NCI-H187 treated with DMSO at 0.1 percent for 48 hours (cell line): ENCODE results near the gene ZNF30.
"Not testable (repeated sequence)": the region's sequence is repeated elsewhere in the genome, so short reads cannot be mapped to it uniquely, and the experiment has no call there.

Source experiments
- DNase-seq: peaks from one replicate; lab custom pipeline; 2025; lab: John Stamatoyannopoulos, UW

ZNF30 gene

DNA sequence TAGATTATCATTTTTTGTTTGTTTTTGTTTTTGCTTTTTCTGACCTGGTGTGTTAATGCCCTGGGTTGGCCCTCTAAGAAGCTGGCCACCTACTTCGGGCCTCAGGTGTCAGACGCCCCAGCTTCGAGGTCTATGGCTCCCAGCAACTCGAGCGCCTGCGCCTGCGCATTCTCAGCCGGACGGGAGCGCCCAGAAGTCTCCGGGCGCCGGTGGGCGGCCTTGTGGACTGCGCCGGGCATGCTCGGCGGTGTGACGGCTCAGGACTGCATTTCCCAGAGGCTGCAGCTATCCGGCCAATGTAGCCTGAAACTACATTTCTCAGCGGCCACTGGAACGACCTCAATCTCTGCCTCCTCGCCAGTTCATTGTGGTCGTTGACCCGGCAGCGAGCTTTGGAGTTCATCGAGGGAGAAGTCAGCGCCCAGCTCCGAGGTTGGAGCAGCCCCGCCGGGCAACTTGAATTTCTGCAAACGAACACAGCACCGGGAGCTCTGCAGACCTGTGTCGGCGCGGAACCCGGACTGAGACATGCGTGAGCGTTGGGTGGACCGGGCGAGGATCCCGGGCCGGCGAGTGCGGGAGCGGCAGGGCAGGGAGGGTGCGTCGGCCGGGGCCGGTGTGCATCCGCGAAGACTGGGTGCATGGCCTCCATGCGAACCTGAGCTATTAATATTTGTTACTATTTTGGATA, at the start of gene ZNF30:
Gene ZNF30 (plus strand): TSS at position 219 of the 691 bp plus-strand sequence. CDS start 3,045 bp downstream, outside the sequence.
- no peak for DNase-seq

DNA sequence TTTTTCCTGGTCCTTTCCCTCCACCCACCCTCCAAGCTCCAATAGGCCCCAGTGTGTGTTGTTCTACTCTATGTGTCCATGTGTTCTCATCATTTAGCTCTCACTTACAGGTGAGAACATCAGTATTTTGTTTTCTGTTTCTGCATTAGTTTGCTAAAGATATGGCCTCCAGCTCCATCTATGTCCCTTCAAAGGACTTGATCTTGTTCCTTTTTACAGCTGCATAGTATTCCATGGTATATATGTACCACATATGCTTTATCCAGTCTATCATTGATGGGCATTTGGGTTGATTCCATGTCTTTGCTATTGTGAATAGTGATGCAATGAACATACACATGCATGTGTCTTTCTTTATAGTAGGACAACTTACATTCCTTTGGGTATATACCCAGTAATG, 47.1 kb upstream of the ZNF30 start:
- no peak for DNase-seq

DNA sequence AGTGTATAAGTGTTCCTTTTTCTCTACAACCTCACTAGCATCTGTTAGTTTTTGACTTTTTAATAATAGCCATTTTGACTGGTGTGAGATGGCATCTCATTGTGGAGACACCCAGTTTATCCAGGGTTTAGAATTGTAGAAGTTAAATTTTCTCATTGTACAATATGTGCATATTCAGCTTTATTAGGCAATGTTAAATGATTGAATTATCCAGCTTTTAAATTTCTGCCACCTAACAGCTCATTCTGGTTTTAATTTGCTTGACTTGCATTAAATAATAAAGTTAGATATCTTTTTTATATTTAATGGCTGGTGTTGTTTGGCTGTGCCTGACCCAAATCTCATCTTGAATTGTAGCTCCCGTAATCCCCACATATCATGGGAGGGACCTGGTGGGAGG, 46.7 kb upstream of the ZNF30 start:
- DNase-seq: no peak

DNA sequence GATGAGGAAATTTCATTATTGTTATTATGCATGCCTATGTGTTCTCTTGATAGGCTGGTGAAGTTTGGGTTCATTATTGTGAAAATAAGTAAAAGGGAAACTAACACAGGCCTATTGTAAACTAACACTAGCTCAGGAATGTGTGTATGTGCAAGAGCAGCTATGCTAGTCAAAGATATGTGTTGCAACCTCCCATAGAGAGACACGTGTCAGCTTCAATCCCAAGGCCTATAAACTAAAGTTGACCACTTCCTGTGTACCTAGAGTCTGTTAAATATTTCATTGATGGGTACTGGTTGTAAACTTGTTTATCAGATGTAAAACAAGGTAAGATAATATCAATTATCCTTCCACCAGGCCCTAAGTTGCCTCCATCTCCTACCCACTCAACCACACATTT, 44.7 kb upstream of the ZNF30 start:
- DNase-seq: no peak

DNA sequence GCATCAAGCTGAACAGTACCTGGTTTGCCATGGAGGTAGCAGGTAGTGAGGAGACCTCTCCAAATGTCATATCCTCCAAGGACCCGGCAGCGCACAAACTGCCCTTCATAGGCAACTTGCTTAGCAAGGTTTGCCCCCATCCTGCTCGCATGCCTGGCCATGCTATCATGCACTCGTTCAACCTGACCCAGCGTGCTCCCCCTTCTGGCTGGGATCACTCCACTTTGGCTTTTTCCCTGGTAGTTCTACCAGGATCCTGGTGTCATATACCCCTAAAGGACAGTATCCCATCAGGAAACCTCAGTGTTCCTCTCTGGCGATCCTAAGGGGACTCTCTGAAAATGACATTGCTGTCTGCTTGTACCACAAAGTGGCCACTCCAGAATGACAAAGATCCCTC, 38.6 kb upstream of the ZNF30 start:
- no peak for DNase-seq

DNA sequence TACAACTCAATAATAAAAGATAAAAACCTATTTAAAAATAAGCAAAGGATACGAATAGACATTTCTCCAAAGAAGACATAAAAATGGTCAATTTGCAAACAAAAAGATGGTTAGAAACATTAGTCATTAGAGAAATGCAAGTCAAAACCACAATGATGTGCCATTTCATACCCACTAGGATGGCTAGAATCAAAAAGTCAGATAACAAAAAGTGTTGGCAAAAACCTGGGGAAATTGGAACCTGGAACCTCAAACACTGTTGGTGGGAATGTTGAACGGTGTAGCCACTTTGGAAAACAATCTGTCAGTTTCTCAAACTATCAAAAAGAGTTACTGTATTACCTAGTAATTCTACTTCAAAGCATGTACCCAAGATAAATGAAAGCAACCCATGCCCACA, 26.5 kb upstream of the ZNF30 start:
- no peak for DNase-seq

DNA sequence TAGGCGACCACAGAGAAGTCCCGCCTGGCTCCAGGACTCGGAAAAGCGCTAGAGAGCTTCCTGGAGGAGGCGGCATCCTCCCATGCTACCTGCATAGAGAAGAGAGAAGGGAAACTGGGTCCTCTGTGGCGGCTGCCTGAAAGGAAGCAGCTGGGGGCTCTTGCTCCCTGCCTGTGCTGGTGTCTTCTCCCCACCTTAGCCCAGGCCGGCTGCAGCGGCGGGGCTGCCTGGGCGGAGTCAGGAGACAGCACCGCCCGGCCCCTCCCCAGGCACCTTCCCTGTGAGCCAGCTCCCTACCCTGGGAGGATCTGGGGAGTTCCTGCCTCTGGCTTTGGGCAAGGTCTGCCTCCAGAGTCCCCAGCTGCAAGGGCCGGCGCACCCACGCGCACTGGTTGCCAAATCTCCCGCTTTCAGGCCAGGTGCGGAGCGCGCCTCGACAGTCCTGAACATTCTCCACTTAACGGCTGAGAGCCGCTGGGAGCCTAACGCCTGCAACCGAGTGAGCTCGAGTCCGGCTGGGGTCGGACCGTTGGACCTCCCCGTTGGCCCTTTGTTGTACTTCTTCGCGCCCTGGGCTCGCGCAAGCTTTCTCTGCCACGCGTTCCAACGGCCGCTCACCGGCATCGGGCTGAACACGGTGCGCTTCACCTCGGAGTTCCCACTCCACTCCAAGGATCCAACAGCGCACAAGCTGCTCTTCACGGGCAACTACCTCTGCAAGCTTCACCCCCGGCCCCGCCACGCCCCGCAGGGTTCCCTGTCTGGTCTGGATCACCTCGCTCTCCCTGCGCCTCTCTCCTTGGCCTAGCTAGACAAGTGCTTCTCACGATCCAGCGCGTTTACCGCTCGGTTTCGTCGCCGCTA, 21.8 kb upstream of the ZNF30 start:
- no peak for DNase-seq

DNA sequence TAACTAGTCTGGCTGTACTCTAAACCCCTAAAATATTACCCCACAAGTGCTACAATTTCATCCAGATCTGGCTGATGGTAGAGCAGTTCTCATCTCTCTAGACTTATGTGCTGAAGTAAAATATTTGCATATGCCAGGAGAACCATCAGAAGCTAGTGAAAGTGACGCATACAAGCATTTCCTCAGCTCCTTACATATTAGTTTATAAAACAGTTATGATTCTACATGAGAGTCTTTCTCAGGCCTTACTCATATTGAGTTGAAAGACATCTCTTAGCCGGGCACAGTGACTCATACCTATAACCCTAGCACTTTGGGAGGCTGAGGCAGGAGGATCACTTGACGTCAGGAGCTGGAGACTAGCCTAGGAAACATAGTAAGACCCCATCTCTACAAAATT, 15.9 kb upstream of the ZNF30 start:
- no peak for DNase-seq

DNA sequence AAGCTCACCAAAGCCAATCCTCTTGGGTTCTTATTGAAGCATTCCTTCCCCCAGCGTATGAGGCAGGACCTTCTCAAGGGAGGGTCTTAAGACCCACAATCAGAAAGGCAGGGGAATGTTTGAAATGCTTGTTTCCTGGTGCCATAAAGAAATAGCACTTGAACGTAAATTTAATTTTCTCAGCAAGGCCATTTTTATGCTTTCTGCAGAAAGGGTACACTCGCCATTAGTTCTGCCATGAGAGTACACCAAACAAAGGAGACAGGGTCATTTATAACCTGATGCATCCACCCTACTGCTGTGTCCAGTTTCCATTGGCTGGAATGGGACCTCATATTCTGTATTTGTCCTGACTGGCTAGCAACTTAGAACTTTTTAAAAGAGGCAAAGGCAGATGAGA, 9.6 kb upstream of the ZNF30 start:
- DNase-seq: not testable (repeated sequence)

DNA sequence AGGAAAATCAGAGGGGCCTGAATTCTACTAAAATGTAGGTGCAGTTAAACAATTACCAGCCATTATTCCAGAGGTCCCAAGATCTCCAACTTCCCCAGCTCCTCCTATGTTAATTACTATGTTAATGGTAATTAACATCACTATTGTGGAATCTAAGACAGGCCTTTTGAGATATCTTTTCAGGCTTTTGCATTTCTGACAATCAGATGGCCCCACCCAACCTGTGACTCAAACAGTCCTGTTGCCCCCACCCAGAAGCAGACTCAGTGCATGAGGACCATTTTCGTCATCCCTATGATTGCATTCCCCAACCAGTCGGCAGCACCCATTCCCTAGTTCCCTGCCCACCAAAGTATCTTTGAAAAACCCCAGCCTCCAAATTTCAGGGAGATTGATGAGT, 8.5 kb upstream of the ZNF30 start:
- DNase-seq: no peak

DNA sequence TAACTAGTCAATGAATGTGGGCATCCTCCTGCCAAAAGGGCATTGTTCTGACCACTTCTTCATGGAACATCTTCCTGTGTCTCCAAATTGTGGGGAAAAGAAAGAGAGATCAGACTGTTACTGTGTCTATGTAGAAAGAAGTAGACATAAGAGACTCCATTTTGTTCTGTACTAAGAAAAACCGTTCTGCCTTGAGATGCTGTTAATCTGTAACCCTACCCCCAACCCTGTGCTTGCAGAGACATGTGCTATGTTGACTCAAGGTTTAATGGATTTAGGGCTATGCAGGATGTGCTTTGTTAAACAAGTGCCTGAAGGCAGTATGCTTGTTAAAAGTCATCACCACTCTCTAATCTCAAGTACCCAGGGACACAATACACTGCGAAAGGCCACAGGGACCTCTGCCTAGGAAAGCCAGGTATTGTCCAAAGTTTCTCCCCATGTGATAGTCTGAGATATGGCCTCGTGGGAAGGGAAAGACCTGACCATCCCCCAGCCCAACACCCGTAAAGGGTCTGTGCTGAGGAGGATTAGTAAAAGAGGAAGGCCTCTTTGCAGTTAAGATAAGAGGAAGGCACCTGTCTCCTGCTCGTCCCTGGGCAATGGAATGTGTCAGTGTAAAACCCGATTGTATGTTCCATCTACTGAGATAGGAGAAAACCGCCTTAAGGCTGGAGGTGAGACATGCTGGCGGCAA, 6.5 kb upstream of the ZNF30 start:
- not testable (repeated sequence) for DNase-seq

DNA sequence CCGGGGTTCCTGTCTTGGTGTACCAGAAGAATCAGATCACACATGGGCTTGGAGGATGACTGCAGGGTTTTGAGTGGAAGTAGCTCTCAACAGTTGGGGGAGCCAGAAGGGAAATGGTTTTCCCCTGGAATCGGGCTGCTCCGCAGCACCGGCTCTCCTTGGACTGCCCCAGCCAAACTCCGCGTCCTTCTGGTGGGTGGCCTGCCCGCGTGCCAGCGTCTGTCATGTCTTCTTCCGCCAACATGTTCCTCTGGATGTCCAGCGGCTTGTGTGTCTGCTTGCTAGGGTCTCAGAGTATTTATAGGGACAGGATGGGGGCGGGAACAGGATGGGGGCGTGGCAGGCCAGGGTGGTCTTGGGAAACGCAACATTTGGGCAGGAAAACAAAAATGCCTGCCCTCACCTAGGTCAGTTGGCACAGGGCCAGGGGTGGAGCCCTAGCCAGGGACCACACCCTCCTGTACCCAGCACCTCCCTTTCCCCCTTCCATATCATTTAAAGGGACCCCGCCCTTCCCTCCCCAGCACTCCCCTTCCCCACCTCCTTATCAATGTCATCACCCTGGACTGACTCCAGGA, 1.3 kb upstream of the ZNF30 start:
- DNase-seq: no peak

DNA sequence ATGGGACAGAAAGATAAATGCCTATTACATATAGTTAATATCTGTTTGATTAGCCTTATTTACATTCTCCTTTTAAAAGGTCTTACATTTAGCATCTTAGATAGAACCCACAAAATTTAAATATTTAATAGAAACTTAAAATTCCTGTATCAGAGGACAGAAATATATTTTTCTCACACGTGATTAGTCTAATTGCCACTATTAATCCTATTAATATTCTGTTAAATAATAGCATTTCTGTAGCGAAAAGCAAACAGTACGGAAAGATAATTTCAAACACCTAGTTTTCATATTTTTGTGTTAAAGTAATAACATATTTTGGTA, 380 bp upstream of the ZNF30 start:
- DNase-seq: no peak

DNA sequence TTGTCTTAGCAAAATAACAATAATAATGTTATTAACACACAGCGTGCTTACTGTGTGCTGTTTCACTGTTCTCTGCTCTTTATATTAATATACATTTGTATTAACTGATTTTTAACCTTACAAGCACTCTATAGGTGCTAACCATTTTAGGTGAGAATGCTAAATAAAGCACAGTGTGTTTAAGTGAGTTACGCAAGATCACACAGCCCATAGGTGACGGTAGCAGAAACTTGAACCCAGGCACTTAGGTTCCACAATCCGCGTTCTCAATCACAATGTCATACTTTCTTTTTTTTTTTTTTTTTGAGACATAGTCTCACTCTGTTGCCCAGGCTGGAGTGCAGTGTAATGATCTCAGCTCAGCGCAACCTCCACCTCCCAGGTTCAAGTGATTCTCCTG, 5.8 kb downstream of the ZNF30 start:
- DNase-seq: no peak

DNA sequence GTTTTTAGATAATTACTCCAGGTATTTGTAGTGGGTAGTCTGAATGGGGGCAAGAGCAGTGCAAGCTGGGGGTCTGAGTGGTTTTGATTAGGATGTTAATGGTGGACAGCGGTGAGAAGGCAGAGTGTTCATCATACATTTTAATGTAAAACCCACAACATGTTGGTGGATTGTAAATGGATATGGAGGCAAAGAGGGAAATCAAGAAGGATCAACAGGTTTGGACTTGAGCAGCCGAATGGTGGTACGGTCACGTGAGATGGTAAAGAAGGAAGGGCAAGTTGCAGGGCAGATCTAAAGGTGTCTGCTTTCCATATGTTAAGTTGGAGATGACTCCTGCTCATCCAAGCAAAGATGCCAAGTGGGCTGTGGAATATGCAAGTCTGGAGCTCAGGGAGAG, 9.5 kb downstream of the ZNF30 start:
- no peak for DNase-seq

DNA sequence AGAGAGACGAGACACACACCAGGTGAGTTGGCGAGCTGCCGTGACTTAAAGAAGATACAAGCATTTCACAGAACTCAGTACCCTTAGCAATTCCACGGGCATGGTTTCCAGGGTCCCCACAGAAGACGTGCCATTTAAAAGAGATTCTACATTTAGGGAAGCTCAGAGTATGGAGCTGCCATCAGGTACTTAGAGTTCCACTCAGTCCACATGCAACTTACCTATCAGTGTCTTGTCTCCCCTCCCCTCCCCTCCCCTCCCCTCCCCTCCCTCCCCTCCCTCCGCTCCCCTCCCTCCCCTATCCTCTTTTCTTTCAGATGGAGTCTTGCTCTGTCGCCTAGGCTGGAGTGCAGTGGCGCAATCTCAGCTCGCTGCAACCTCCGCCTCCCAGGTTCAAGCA, 12.2 kb downstream of the ZNF30 start:
- no peak for DNase-seq

DNA sequence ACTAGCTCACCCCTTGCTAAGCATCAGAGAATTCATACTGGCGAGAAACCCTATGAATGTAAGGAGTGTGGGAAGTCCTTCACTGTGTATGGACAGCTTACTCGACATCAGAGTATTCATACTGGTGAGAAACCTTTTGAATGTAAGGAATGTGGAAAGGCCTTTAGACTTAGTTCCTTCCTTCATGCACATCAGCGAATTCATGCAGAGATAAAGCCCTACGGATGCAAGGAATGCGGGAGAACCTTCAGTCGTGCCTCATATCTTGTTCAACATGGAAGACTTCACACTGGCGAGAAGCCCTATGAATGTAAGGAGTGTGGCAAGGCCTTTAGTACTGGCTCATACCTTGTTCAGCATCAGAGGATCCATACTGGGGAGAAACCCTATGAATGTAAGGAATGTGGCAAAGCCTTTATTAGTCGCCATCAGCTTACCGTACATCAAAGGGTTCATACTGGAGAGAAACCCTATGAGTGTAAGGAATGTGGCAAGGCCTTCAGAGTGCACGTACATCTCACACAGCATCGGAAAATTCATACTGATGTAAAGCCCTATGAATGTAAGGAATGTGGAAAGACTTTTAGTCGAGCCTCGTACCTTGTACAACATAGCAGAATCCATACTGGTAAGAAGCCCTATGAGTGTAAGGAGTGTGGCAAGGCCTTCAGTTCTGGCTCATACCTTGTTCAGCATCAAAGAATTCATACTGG, 17.3 kb downstream of the ZNF30 start:
- no peak for DNase-seq

DNA sequence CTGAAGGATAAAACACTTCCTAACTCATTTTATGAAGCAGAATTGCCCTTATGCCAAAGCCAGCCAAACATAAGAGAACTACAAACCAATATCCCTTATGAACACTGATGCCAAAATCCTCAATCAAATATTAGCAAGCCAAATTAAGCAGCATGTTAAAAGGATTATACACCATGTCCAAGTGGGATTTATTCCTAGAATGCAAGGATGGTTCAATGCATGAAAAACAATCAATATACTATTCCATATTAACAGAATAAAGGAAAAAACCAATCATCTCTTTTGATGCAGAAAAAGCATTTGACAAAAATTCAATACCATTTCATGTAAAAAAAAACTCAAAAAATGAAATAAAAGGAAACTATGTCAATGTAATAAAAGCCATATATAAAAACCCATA, 26.4 kb downstream of the ZNF30 start:
- DNase-seq: no peak

DNA sequence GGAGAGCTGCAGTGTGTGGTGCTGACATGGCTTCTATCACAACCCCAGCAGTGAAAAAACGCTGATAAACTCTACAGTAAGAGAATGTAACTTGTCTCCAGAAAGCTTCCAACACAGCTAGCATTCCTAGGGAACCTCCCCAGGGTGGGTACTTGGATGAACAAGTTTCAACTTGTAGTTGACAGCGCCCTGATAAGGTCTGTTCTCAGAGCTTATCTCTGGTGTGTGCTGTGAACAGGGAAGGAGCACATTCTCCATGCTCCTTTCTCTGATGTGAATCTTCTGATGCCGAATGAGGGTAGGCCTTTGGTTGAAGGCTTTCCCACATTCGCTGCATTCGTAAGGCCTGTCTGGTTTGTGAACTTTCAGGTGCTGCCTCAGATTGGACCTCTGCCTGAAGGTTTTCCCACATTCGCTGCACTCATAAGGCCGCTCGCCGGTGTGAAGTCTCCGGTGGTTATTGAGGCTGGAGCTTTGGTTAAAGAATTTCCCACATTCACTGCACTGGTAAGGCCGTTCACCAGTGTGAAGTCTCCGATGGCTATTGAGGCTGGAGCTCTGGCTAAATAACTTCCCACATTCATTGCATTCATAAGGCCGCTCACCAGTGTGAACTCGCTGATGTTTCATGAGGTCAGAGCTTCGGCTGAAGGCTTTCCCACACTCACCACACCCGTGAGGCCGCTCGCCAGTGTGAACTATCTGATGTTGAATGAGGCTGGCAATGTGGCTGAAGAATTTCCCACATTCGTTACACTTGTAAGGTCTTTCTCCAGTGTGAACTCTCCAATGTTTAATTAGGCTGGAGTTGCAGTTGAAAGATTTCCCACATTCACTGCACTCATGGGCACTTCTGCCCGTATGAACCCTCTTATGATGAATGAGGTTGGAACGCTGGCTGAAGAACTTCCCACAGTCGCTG, 31.4 kb downstream of the ZNF30 start:
- DNase-seq: no peak

DNA sequence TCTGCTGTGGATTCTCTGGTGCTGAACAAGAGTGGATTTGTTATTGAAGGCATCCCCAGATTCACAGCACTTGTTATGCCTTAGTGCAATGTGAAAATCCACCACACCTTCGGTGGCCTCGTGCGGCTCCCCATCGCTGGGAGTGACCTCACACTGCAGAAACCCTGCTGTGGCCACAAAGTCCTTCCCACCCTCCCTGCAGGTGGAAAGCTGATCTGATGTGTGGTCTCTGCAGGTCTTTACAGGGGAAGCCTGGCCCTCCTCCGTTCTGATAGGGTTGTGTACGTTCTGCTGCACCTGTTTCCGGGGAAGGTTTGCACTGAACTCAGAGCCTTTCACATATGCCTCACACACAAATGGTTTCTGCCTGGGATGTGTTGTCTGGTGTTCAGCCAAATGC, 32.3 kb downstream of the ZNF30 start:
- DNase-seq: no peak
